C4-2B (cell line): ENCODE data around the gene ELL2.

Experiments used
- CTCF ChIP-seq: fragments of 450-650 bp; conservative IDR thresholded peaks from 2 replicates; pipeline ENCODE4 v1.5.1; 2017; ENCODE audit warnings: mild to moderate bottlenecking
- ZFX ChIP-seq: fragments of 450-650 bp; IDR thresholded peaks from 2 replicates; pipeline ENCODE4 v1.6.1; 2017

- no peak for TF ChIP-seq CTCF
- no peak for TF ChIP-seq ZFX
These were observed 111.2 kb downstream of the ELL2 start for GRCh38 chr5:95850391-95850894.
